CD4-positive, alpha-beta T cell treated with Interferon alpha-2 for 1 hour (primary cell): ENCODE results near the gene B4GALT3.
"Not testable (repeated sequence)": the region's sequence is repeated elsewhere in the genome, so short reads cannot be mapped to it uniquely, and the experiment has no call there.

ENCODE experiments used
- DNase-seq, 2 donors: peaks; one replicate each; pipeline ENCODE4 v3.0.0-alpha.2; 2020 to 2022

B4GALT3 gene

DNA sequence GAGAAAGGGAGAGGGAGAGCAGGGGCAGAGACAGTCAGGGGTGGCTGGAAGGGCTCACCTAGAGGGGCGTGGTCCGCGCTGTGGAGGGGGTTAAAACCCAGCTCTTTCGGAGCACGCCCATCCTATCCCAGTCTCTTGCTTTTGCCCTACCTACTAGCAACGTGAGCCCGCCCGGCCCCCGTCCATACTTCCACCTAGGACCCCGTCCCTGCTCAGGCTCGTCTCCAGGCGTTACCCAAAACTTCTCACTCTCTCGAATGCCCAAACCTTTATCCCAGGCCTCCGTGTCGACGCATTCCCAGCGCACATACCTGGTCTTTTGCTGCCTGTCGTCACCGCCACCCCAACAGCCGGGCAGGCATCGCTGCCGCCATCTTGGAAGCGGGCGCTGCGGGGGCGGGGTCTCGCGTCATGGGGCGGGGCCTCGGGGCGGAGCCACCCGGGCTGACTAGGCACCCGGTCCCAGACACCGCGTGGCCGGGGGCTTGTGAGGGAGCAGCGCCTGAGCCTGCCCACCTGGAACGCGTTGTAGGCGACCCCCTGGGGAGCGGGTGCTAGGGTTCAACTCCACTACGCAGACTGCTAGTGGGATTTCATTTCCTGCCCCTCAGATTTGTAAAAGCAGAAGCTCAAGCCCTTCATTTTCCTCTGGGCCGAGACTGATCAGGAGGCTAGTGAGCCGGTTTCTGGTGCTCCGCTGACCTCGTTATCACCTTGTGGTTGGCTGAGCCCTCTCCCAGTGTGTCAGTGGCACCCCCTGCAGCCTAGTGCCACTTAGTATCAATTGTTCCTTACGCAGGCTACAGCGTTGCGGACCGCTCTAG is at the start of gene B4GALT3:
TSS of gene B4GALT3 (minus strand) at position 396 of the 824 bp plus-strand sequence. CDS start 1,447 bp downstream, outside the sequence.
- DNase-seq: peak; percentile 87 to 94

DNA sequence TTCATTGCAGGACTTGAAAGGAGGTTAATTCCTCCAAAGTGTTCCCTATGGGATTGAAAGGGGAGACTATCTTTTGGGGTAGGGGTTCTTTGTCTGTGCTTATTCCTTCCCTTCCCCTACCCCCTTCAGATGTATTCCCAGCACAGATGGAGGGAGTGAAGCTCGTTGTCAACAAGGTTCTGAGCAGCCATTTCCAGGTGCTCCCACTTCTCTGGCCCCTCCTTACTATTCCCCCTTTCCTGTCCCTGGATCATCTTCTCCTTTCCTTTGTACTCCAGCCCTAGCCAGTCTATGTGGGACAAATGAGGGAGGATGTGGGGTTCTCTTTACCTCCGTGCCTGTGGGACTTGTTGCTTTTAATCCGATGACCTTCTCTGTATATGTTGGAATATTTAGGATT is 49.5 kb upstream of the B4GALT3 start:
- DNase-seq: no peak

DNA sequence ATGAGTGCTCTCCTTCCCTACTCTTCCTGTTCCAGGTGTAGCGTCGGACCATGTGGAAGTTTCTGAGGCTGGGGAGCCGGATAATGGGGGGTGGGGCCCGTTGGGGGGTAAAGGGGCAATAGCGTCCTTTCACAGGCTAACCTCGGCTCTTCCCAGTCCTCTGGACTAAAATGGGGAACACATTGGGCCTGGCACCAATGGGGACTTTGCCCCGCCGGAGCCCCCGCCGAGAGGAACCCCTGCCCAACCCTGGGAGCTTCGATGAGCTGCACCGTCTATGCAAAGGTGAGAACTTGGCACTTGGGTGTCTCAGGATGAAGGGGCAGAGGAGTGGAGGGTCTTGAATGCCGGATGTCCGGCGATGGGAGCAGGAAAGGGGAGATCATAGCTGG is 49.0 kb upstream of the B4GALT3 start:
- DNase-seq: no peak

DNA sequence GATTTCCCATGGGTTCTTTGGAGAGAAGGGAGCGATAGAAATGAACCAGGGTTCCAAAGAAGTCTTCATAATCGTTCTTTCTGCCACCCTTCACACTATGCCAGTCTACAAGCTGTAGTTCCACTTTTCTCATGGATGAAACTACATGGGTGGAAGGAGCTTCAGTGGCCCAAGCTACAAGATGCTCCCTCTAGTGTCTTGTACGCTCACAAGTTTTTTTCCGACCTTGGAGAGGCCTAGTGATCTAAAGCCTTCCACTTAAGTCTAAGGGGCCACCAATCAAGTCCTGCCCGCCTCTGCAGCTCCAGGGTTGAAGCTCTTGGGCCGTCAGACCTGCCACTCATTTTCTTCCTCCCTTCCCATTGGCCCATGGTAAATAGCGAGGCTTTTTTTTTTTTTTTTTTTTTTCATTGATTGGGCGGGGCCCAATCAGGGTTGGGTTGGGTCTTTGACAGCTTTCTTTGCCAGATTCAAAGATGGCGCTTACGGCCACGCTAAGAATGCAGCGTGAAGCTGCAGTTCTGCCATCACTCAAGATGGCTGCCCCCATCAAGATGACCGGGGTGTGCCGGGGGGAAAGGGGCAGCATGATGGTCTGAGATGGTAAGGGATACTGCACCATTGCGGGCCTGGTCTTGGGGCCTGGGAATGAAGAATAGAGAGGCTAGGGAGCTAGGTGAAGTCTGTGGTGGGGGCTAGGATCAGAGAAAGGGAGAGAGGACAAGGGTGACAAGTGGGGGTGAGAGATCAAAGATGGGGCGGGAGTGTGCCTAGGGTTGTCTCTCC is 48.4 kb upstream of the B4GALT3 start, which contains the start of gene TOMM40L:
TSS of gene TOMM40L (plus strand) at position 527 of the 786 bp plus-strand sequence. CDS start 430 bp downstream, outside the sequence.
- DNase-seq: peak; percentile 97

DNA sequence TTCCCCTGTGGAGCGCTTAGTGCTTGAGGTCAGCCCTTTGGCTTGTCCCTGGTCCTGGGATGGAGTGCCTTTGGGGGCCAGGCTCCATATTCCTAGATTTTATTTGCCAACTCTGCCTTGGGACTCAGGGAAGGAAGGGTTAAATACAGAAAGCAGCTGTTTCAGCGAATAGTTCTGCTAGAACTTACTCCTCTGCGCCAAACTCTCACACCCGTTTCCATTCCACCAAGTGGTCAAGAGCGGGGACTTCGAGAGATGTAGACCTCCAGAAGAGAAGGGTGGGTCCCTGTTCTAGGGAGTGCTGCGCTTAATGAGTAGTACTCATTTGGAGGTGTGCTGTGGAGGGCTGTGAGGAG is 47.8 kb upstream of the B4GALT3 start:
- no peak for DNase-seq

DNA sequence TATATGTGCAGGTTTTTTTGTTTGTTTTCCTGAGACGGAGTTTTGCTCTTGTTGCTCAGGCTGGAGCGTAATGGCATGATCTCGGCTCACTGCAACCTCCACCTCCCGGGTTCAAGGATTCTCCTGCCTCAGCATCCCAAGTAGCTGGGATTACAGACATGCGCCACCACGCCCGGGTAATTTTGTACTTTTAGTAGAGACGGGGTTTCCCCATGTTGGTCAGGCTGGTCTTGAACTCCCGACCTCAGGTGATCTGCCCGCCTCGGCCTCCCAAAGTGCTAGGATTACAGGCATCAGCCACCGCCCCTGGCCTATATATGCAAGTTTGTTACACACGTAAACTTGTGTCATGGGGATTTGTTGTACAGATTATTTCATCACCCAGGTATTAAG is 47.4 kb upstream of the B4GALT3 start:
- DNase-seq: not testable (repeated sequence)

DNA sequence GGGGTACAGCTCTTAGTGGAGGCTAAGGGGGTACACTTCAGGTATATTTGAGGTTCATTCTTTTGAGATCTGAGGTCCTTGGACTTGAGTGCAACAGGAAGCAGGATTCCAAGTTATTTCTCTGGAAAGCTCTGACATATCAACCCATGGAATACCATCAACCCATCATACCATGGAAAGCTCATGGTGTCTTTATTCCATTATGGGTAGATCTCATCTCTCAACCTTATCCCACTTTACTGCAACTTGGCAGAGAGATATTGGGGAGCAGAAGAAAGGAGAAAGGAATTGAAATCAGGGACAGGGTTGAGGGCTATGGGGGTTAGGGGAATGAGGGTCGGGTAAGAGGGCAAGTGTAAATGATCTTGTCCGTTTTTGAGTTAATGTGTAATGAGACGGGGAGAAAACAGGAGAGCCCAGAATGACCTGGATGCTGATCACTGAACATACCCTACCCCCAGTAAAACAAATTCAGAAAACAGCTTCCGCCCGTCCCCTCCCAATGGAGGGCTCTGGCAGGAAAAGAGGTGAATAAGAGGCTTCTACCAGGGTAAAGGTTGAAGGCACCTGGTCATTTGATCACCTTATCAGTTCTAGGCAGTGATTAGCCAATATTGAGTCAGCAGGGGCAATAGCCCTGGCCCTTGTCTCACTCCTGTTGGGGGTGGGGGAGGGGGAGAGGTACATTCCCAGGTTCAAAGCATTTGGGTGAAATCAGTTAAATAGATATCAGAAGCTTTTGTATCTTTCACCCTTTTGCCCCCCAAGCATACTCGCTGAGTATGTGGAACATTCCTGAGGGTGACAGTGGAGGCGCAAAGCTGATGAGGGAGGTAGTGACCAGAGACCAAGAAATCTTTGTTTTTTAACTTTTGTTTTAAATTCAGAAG is 46.7 kb upstream of the B4GALT3 start:
- no peak for DNase-seq

DNA sequence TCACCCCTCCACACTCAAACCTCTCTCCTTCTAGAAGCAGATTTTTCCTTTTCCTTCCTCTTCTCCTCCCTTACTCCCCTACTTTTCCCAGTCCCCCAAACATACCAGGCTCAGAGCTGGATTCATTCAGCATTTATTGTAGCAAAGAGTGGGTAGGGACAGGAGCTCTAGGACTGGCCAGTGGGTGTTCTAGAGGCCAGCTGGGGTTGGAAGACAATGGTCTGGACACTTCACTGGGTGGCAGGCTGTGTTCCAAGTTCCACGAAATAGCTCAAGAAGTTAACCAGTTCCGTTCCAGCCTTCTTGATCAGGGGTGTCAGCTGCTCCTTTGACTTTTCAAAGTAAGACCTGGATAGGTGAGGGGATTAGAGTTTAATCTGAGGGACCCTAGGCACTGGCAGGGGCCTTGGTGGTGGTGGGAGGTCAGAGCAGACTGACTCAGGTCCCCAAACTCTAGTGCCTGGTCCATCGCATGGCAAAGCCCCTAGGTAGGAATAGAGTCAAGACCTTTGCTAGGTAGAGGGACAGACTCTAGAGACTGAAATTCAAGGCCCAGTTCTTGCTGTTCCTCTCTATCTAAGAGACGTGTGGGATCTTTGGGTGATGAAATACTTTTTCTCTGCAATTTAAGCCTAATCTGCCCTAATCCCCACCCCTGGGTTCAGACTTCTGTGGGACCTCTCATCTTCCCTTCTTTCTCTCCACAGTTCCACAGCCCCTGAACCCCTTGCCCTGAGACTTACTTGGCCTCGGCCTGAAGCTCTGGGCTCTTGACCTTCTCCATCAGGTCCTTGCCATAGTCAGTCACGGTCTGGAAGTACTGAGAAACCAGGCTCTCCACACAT is 45.1 kb upstream of the B4GALT3 start:
- DNase-seq: no peak

DNA sequence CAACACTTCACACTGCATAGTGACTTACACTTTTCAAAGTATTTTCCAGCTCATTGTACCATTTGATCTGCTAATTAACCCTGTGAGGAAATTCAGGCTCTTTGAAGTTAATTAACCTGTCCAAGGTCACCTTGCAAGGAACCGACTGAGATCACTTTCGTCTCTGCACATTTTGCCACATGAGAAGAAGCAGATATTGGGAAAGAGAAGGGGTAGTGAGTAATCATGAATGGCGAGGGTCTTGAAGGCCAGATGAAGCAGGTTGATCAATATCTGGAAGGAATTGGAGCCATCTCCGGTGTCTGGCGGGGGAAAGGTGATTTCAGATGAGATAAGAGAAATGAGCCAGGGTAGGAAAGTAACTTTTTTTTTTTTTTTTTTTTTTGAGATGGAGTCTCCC is 42.7 kb upstream of the B4GALT3 start:
- DNase-seq: no peak

DNA sequence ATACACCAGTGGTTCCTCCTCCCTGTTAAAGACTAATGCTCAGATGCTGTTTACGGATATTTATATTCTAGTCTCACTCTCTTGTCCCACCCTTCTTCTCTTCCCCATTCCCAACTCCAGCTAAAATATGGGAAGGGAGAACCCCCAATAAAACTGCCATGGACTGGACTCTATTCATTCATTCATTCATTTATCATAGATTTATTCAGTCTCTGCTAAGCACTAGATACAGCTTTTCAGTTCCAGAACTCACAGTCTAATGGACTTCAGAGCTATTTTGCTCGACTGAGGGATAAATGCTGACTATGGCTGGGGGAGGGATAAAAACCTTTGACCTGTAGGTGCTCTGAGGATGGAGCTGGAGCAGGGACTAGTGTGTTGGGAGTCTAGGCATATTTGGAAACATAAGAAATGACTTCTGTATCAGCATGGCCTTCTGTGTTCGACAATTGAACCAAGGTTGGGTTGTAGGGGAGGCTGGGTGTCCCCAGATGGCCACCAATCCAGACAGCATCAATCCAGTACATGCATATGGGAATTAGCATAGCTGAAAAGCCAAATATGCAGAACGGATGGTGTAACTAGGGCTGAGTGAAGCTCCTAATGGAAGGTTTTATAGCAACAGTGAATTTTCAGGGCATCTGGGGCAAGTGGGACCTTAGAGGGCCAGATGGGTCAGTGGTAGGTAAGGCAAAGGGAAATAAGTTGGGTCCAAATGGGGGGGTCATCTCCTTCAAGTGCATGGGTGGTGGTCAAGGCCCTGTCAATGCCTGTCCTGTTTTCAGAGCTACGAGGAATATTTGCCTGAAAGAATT is 42.0 kb upstream of the B4GALT3 start:
- DNase-seq: no peak

DNA sequence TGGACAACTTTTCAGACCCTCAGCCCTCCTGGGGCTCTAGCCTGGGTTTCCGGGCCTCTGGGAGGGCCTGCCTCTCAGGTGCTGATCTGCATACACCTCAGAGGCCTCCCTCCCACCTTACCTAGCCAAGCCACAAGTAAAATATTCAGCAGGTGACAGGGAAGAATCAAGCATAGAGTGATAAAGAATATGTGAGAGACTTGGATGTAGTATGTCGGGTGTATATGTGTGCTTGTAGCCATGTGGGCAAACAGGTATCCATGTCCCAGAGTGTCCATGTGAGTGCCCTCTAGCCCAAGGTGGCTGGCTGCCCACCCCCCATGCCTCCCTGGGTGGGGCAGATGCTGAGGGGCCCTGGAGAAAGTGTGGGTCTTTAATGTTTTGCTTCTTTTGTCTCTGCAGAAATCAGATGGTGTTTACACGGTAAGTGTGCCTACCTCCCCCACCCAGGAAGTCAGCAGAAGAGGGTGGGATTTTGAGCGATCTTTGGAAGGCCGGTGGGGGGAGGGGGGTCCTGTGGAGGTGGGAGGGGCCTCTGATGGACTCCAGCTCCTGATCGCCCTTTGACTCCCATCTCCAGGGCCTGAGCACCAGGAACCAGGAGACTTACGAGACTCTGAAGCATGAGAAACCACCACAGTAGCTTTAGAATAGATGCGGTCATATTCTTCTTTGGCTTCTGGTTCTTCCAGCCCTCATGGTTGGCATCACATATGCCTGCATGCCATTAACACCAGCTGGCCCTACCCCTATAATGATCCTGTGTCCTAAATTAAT is 41.2 kb upstream of the B4GALT3 start:
- DNase-seq: no peak

DNA sequence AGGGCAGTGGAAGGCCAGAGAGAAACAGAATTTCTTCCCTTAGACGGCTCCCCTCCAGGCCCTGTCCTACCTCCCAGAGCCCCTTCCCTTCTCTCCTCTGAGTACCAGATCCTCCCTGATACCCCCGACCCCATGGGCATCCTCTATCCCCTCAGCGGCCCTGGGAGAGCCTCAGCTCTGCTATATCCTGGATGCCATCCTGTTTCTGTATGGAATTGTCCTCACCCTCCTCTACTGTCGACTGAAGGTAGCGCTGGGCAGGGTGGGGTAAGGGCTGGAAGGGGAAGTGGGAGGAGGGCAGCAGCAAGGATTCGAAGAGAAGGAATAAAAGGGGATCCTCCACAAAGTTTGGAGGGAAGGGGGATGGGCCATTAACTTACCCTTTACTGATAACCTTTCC is 40.5 kb upstream of the B4GALT3 start:
- DNase-seq: no peak

DNA sequence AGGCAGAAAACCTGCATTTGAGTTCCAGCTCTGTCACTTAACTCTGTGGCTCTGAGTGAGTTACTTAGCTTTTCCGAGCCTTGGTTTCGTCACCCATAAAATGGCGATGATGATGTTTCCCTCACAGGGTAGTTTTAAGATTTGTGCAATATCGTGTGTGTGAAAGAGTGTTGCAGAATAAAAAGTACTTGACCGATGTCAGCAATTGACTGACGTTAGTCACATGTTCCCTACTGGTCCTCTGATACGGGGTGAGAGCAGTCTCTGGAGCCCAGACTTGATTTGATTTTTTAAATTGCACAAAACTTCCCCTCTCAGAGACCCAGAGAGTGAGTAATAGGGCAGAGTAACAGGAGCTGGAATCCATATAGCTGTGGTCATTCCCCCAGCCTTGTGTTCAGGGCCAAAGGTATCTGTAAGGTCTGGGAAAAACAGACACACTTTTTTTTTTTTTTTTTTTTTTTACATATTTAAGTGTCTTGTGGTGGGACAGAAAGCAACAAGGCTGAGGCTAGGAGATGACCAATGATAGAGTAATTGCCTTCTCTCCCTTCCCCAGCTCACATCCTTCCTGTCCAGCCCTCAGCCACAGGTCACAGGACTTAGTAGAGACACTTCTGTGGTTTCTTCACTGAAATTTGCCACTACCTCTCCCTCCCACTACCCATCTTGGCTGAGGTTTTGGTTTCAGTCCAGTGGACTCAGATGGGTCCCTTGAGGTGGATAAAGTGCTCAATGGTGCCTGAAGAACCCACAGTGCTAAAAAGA is 39.8 kb upstream of the B4GALT3 start:
- DNase-seq: peak; percentile 28 to 60

DNA sequence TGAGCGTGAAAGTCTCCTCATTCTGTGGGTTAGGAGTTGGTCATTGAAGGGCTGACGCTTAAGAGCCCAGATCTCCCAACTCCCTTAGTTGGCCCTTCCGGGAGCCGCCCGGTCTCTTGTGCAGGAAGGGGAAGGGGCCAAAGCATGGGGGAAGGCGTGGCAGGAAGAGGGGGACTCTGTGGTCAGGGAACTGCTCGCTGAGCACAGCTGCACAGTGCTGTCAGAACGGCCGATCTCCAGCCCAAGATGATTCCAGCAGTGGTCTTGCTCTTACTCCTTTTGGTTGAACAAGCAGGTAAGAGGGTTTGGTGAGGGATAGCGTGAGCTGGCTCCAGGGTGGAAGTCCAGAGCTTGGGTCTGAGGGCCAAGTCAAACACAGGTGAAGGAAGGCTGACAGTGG is 37.8 kb upstream of the B4GALT3 start, which contains the start of gene FCER1G:
TSS of gene FCER1G (plus strand) at position 220 of the 400 bp plus-strand sequence. CDS start at position 247, 27 bp downstream.
- peak in 1 of 2 donors; percentile 71 for DNase-seq

DNA sequence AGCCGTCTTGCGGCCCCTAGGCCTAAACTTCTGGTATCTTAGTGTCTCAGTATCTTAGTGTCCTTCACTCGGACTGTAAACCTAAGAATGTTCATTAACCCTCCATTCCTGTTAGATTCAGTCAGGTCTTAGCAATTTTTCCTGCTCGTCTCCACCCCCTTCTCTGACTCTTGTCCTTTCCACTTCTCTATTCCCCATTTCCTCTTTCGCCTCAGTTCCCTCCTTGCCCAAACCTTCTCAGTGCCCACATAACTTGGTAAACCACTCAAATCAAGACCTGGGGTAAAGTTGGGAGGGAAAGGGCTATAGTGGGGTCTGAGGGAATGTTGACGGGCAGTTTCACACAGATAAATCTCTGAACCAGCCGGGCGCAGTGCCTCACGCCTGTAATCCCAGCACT is 37.1 kb upstream of the B4GALT3 start:
- no peak for DNase-seq

DNA sequence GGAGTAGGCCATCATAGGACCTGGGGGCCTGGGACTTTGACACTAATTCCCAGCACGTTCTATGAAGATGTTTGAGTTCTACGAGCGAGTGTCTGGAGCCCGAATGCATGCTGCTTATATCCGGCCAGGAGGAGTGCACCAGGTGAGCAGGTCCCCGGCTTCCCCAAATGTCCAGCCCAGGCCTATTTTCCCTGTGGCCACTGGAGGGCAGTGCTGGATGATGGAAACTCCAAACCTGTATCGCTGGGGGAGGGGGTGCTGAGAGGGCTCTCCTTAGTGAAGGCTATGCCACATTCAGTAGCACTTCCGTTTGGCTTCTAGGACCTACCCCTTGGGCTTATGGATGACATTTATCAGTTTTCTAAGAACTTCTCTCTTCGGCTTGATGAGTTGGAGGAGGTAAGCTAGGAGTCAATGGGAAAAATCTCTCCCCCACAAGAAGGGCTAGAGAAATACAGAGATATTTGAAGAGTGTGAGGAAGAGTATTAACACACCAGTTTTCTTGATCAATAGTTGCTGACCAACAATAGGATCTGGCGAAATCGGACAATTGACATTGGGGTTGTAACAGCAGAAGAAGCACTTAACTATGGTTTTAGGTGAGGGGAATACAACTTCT is 32.6 kb upstream of the B4GALT3 start:
- peak; percentile 78 to 83 for DNase-seq

DNA sequence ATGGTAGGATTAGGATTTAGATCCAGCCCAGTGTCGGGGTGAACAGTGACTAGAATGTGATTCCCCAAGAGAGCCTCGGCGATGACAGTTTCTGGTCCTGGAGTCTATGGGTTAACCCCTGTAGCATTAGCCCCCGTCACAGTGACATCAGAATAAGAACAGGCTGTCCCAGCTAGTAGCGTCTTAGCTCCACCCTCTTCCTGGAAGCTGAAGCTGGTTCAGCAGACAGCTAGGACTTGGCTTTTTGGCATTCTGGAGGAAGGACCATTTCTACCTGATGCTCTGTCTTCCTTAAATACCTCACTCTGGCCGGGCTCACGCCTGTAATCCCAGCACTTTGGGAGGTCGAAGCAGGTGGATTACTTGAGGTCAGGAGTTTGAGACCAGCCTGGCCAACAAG is 29.9 kb upstream of the B4GALT3 start:
- no peak for DNase-seq

DNA sequence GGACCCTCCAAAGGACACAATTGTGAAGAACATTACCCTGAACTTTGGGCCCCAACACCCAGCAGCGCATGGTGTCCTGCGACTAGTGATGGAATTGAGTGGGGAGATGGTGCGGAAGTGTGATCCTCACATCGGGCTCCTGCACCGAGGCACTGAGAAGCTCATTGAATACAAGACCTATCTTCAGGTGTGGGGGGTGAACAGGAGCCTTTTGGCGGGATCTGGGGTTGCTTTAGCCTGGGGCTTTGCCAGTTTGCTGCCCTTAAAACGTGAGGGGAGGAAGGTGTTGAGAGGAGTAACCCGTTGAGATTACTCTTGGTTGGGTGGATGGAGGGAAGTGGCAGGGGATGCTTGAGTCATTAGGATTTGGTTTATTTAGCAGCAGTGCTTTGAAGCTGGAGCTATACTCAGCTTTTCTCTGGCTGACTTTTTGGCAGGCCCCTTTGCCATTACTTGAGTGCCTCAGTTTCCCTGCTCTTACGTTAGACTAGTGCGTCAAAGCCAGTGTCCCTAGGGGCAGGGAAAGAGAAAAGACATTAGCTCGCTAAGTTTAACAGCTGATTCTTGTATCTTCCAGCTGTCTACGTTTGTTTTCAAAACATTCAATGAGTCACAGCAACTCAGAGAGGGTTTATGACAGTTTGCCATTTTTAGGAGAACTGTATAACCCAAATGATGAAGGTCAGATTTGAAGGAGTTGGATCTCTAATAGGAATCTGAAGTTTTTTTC is 29.3 kb upstream of the B4GALT3 start:
- no peak for DNase-seq
